Body of pancreas (tissue), 4 donors: ENCODE results near the gene NGF.

ENCODE experiments used
- POLR2A ChIP-seq, 3 donors: fragments of 450-650 bp; IDR thresholded peaks; one replicate each; pipeline ENCODE4 v1.6.1; 2016; ENCODE audit warnings: antibody characterized with exemption in 3 of 3, mild to moderate bottlenecking in 2 of 3
- TF ChIP-seq, protein P1 (sequence below), 7 experiments: fragments of 450-650 bp in 4 of 7; fragments of 200-600 bp in 3 of 7; sonication (generic) in 3 of 7; IDR thresholded peaks; one replicate each; pipeline ENCODE4 v1.5.1; 2016 to 2019; ENCODE audit warnings: antibody characterized with exemption in 7 of 7

GRCh38 chr1:115336741-115337140 is 1.3 kb downstream of the NGF start:
- TF ChIP-seq, protein P1, sequence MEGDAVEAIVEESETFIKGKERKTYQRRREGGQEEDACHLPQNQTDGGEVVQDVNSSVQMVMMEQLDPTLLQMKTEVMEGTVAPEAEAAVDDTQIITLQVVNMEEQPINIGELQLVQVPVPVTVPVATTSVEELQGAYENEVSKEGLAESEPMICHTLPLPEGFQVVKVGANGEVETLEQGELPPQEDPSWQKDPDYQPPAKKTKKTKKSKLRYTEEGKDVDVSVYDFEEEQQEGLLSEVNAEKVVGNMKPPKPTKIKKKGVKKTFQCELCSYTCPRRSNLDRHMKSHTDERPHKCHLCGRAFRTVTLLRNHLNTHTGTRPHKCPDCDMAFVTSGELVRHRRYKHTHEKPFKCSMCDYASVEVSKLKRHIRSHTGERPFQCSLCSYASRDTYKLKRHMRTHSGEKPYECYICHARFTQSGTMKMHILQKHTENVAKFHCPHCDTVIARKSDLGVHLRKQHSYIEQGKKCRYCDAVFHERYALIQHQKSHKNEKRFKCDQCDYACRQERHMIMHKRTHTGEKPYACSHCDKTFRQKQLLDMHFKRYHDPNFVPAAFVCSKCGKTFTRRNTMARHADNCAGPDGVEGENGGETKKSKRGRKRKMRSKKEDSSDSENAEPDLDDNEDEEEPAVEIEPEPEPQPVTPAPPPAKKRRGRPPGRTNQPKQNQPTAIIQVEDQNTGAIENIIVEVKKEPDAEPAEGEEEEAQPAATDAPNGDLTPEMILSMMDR (IDR thresholded peaks at IDR 0.05), result no peak
- TF ChIP-seq POLR2A (IDR thresholded peaks at IDR 0.05), result no peak
